Measurements from ENCODE around the gene P2RX3.

Gene P2RX3

GRCh38 chr11:57321388-57322255, 16.5 kb upstream of the P2RX3 start:
- Histone ChIP-seq H3K27me3 (ENCODE audit: control insufficient read depth, insufficient read depth, low read length) (no peaks in the 10 kb centered on the region), H3K9me3 (ENCODE audit: control insufficient read depth, low read depth, low read length) (no peaks in the 10 kb centered on the region), H3K4me1 (ENCODE audit: control insufficient read depth, low read depth, low read length) (peaks cover 25% of the 10 kb centered on the region), H3K9ac (ENCODE audit: low read length) (no peak overlapping the region), H3K36me3 (ENCODE audit: control insufficient read depth, low read depth, low read length) (peaks cover 49% of the 10 kb centered on the region), H3K27ac (ENCODE audit: low read length) (peak overlapping the region; percentile 4), H3K4me3 (ENCODE audit: low read length) (peak overlapping the region; percentile 86)

DNA sequence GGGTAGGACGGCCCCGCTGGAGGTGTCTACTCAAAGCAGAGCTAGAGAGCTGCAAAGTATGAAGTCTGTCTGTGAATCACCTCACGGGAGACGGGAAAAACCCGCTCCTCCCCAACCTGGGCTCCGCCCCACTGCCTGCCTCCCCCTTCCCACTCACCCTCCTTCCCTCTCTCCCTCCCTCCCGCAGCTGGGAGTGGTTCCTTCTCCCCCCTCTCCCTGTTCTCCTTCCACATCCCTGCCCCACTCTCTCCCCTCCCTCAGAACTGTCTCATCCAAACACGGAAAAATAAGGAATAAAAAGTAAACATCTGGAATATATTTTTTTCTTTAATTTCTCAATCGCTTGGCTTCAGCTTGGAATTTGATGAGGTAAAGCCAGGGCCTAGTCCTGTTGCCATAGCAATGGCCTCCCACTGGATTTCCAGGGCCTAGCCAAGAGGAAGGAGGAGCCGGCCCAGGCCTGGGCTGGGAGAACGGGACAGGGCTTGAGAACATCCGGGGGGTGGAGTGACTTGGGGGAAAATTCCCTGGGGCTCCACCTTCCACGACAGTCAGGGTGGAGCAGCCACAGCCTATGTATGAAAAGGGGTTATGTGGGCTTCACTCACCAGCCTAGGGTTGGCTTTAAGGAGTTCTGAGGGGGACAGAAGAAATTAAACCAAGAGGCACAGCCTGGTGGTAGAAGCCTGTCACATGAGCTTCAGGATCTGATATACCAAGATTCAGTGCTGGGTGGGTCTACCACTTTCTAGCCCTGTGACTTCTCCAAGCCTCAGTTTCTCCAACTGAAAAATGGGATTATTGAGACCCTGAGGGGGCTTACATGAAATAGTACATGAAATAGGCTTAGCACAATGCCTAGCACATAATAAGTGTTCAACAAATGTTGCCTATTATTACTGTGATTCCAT, 15.6 kb upstream of the P2RX3 start:
- peaks cover 49% of the 10 kb centered on the region for H3K36me3 ChIP-seq (ENCODE audit: control insufficient read depth, low read depth, low read length)

DNA sequence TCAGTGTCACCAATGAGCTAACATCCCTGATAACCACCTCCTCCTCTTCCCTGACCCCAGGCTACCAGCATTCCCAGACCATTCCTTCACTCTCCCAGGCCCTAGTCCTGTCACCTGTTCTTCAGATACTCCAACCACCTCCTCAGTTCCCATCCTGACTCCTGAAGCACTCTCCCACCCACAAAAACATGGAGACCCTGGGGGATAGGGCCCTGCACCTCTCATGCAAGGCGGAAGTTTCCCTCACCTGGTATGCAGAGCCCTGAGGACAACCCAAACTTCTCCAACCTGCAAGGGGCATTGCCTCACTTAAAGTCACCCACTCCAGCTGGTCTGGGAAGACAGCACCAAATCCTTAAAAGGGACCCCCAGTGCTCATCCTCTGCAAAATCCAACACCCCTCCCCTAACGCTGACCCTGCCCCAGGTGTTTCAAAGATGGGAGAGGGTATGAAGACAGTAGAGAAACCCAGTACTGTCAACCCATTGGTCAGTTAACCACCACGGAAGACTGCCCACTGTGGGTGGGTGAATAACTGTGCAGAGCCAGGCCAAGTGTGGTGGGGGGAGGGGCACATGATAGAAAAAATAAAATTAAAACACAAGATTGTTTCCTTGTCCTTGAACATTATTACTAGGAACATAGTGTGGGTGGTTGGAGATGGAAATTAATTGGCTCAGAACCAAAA, 14.8 kb upstream of the P2RX3 start:
- Histone ChIP-seq H3K27me3 (ENCODE audit: control insufficient read depth, insufficient read depth, low read length) (no peaks in the 10 kb centered on the region), H3K36me3 (ENCODE audit: control insufficient read depth, low read depth, low read length) (peaks cover 50% of the 10 kb centered on the region), H3K4me3 (ENCODE audit: low read length) (peak overlapping the region; percentile 86), H3K27ac (ENCODE audit: low read length) (no peak overlapping the region), H3K4me1 (ENCODE audit: control insufficient read depth, low read depth, low read length) (peaks cover 25% of the 10 kb centered on the region), H3K9me3 (ENCODE audit: control insufficient read depth, low read depth, low read length) (no peaks in the 10 kb centered on the region), H3K9ac (ENCODE audit: low read length) (peak overlapping the region; percentile 76)

More for the DNA sequence above, 15.6 kb upstream of the P2RX3 start:
- peaks cover 25% of the 10 kb centered on the region for H3K4me1 ChIP-seq (ENCODE audit: control insufficient read depth, low read depth, low read length)
- no peaks in the 10 kb centered on the region for H3K27me3 ChIP-seq (ENCODE audit: control insufficient read depth, insufficient read depth, low read length)
- no peaks in the 10 kb centered on the region for H3K9me3 ChIP-seq (ENCODE audit: control insufficient read depth, low read depth, low read length)
- H3K4me3 ChIP-seq (ENCODE audit: low read length) = peak overlapping the region; percentile 86
- H3K27ac ChIP-seq (ENCODE audit: low read length) = peak overlapping the region; percentile 61
- no peak overlapping the region for H3K9ac ChIP-seq (ENCODE audit: low read length)

- H3K4me1 ChIP-seq (ENCODE audit: control insufficient read depth, low read depth, low read length) = peaks cover 25% of the 10 kb centered on the region
- H3K9ac ChIP-seq (ENCODE audit: low read length) = peak overlapping the region; percentile 76
- H3K4me3 ChIP-seq (ENCODE audit: low read length) = peak overlapping the region; percentile 86
- no peaks in the 10 kb centered on the region for H3K9me3 ChIP-seq (ENCODE audit: control insufficient read depth, low read depth, low read length)
- H3K27me3 ChIP-seq (ENCODE audit: control insufficient read depth, insufficient read depth, low read length) = no peaks in the 10 kb centered on the region
- peaks cover 52% of the 10 kb centered on the region for H3K36me3 ChIP-seq (ENCODE audit: control insufficient read depth, low read depth, low read length)
- no peak overlapping the region for H3K27ac ChIP-seq (ENCODE audit: low read length)
These were observed 14.3 kb upstream of the P2RX3 start for GRCh38 chr11:57323855-57324153.

GRCh38 chr11:57324154-57324885, 13.8 kb upstream of the P2RX3 start:
- Histone ChIP-seq H3K9me3 (ENCODE audit: control insufficient read depth, low read depth, low read length) (no peaks in the 10 kb centered on the region), H3K9ac (ENCODE audit: low read length) (peak overlapping the region; percentile 76), H3K4me1 (ENCODE audit: control insufficient read depth, low read depth, low read length) (peaks cover 25% of the 10 kb centered on the region), H3K36me3 (ENCODE audit: control insufficient read depth, low read depth, low read length) (peaks cover 52% of the 10 kb centered on the region), H3K27ac (ENCODE audit: low read length) (no peak overlapping the region), H3K27me3 (ENCODE audit: control insufficient read depth, insufficient read depth, low read length) (no peaks in the 10 kb centered on the region), H3K4me3 (ENCODE audit: low read length) (peak overlapping the region; percentile 86)

DNA sequence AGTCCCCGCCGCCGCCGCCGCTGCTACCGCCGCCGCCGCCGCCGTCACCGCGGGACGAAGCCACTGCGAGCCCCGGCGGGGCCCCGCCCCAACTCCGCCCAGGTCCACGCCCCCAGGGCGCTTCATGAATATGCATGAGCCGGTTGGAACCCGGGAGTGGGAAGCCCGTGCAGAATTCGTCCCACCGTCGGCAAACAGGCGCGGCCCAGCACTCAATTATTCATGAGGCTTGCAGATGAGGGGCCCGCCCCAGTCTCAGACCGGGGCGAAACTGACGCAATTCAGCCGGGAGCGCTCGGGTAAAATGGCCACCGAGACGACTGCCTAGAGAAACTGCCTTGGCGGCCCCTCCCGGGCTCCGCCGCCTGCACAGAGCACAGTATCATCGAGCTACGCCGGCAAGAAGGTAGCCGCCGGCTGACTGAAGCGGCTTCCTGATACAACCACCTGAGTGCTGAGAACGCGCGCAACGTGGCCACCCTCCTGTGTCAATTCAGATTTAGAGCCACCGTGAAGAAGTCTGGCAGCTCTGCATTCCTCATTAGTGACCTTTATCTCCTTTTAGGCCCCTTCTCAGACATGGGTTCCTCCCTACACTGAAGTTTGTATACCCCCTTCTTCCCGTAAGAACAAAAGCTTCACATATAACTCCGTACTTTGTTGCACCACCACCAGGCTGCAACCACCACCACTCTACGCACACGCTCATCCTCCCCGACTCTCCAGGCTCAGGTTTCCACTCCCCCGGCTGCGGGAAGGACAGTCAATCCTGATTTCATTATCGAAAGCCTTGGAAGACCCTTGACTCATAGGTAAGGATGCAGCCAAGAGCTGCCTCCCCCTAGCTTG, 13.0 kb upstream of the P2RX3 start, which contains the start of gene TNKS1BP1:
TNKS1BP1 (minus strand) TSS at position 67 of the 849 bp plus-strand sequence. CDS start 3,067 bp downstream, outside the sequence.
- Histone ChIP-seq H3K4me3 (ENCODE audit: low read length) (peak within 1 kb of the TSS; percentile 86), H3K27me3 (ENCODE audit: control insufficient read depth, insufficient read depth, low read length) (no peaks in the 10 kb centered on the region), H3K4me1 (ENCODE audit: control insufficient read depth, low read depth, low read length) (peaks cover 25% of the 10 kb centered on the region), H3K27ac (ENCODE audit: low read length) (peak within 1 kb of the TSS; percentile 88), H3K36me3 (ENCODE audit: control insufficient read depth, low read depth, low read length) (peaks cover 58% of the 10 kb centered on the region), H3K9ac (ENCODE audit: low read length) (peak within 1 kb of the TSS; percentile 86), H3K9me3 (ENCODE audit: control insufficient read depth, low read depth, low read length) (no peaks in the 10 kb centered on the region)

DNA sequence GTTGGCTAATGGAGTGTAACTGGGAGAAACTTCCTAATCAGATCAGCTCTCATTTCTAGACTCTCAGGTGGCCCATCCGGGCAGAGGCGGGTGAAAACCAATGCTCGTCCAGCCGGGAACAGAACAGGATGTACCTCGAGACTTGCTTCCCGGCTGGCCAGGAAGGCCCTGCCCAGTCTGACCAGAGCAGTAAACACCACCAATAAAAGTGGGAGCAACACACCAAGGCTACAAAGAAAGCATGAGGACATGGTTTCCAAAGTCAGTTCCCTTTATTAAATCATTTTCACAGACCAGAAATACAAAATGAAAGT, 12.5 kb upstream of the P2RX3 start:
- H3K9ac ChIP-seq (ENCODE audit: low read length) = peak overlapping the region; percentile 86
- peaks cover 58% of the 10 kb centered on the region for H3K36me3 ChIP-seq (ENCODE audit: control insufficient read depth, low read depth, low read length)
- no peaks in the 10 kb centered on the region for H3K9me3 ChIP-seq (ENCODE audit: control insufficient read depth, low read depth, low read length)
- H3K4me3 ChIP-seq (ENCODE audit: low read length) = peak overlapping the region; percentile 57
- peaks cover 25% of the 10 kb centered on the region for H3K4me1 ChIP-seq (ENCODE audit: control insufficient read depth, low read depth, low read length)
- H3K27me3 ChIP-seq (ENCODE audit: control insufficient read depth, insufficient read depth, low read length) = no peaks in the 10 kb centered on the region
- peak overlapping the region; percentile 88 for H3K27ac ChIP-seq (ENCODE audit: low read length)

DNA sequence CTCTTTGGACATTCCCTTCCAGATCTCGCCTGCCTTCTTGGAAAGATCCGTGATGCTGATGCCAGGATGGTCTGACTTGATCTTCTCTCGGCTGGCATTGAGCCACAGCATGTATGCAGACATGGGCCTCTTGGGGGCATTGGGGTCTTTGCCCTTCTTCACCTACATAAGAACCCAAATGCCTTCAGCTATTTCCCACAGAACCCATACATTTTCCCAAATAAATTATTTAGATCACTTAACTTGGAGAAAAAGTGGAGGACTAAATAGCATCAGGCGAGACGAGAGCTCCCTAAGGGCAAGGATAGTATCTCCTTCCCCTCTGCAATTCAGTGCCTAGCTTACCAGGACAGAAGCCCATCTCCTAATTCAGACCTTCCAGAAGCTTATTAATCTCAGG, 10.4 kb upstream of the P2RX3 start:
- H3K27ac ChIP-seq (ENCODE audit: low read length) = no peak overlapping the region
- H3K9me3 ChIP-seq (ENCODE audit: control insufficient read depth, low read depth, low read length) = no peaks in the 10 kb centered on the region
- peaks cover 69% of the 10 kb centered on the region for H3K36me3 ChIP-seq (ENCODE audit: control insufficient read depth, low read depth, low read length)
- no peak overlapping the region for H3K4me3 ChIP-seq (ENCODE audit: low read length)
- H3K27me3 ChIP-seq (ENCODE audit: control insufficient read depth, insufficient read depth, low read length) = no peaks in the 10 kb centered on the region
- H3K9ac ChIP-seq (ENCODE audit: low read length) = no peak overlapping the region
- peaks cover 16% of the 10 kb centered on the region for H3K4me1 ChIP-seq (ENCODE audit: control insufficient read depth, low read depth, low read length)

DNA sequence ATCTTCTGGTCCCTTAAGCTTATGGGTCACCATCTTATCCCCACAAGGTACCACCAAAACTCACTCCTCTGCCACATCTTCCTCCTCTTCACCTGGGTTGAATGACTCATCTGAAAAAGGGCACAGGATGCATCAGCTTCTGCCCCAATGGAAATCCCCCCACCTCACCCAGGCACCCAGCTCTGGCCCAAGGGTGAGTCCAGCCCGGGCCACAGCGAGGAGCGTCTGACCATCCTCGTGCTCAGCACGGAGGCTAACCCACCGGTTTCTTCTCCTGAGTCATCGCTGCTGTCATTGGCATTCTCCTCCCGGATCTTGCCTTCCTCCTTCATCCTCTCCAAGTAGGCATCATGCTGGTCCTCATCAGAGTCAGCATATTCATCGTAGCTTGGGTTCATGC, 8.1 kb upstream of the P2RX3 start:
- H3K4me3 ChIP-seq (ENCODE audit: low read length) = no peak overlapping the region
- no peak overlapping the region for H3K9ac ChIP-seq (ENCODE audit: low read length)
- no peaks in the 10 kb centered on the region for H3K27me3 ChIP-seq (ENCODE audit: control insufficient read depth, insufficient read depth, low read length)
- H3K9me3 ChIP-seq (ENCODE audit: control insufficient read depth, low read depth, low read length) = no peaks in the 10 kb centered on the region
- no peak overlapping the region for H3K27ac ChIP-seq (ENCODE audit: low read length)
- peaks cover 83% of the 10 kb centered on the region for H3K36me3 ChIP-seq (ENCODE audit: control insufficient read depth, low read depth, low read length)
- H3K4me1 ChIP-seq (ENCODE audit: control insufficient read depth, low read depth, low read length) = peaks cover 13% of the 10 kb centered on the region

- peaks cover 7% of the 10 kb centered on the region for H3K4me1 ChIP-seq (ENCODE audit: control insufficient read depth, low read depth, low read length)
- H3K27ac ChIP-seq (ENCODE audit: low read length) = no peak overlapping the region
- no peak overlapping the region for H3K9ac ChIP-seq (ENCODE audit: low read length)
- H3K9me3 ChIP-seq (ENCODE audit: control insufficient read depth, low read depth, low read length) = no peaks in the 10 kb centered on the region
- H3K27me3 ChIP-seq (ENCODE audit: control insufficient read depth, insufficient read depth, low read length) = no peaks in the 10 kb centered on the region
- H3K4me3 ChIP-seq (ENCODE audit: low read length) = no peak overlapping the region
- H3K36me3 ChIP-seq (ENCODE audit: control insufficient read depth, low read depth, low read length) = peaks cover 72% of the 10 kb centered on the region
These were observed 6.4 kb upstream of the P2RX3 start for GRCh38 chr11:57331720-57332119.

Measured in iPS-18a (cell line).